SK-N-SH treated with all-trans-retinoic acid at 6 μM for 48 hours (cell line): Measurements from ENCODE around the gene RGS7BP.

Experiments used
- ATAC-seq: fragments of 200-7000 bp; cut with Tn5 transposase; 3 replicates; pipeline ENCODE4 v1.9.1; 2020; ENCODE audit warnings: mild to moderate bottlenecking, moderate library complexity
- ARNTL ChIP-seq: fragments of 450-650 bp; formaldehyde crosslinking; IDR thresholded peaks from 2 replicates; pipeline ENCODE4 v1.5.0; 2020; ENCODE audit warnings: low read depth, mild to moderate bottlenecking, moderate library complexity, borderline replicate concordance
- BACH2 ChIP-seq: fragments of 250-450 bp; sonication (Bioruptor Pico); IDR thresholded peaks from 2 replicates; pipeline ENCODE4 v1.9.0; 2021; ENCODE audit warnings: mild to moderate bottlenecking, borderline replicate concordance
- CREB5 ChIP-seq: fragments of 250-450 bp; sonication (Bioruptor Pico); IDR thresholded peaks from 2 replicates; pipeline ENCODE4 v1.5.1; 2020; ENCODE audit warnings: low read depth, mild to moderate bottlenecking, moderate library complexity
- CSDC2 ChIP-seq: fragments of 250-450 bp; sonication (Bioruptor Pico); IDR thresholded peaks from 2 replicates; pipeline ENCODE4 v1.5.0; 2020; ENCODE audit warnings: mild to moderate bottlenecking, moderate library complexity
- CSRNP3 ChIP-seq: fragments of 250-450 bp; sonication (Bioruptor Pico); IDR thresholded peaks from 2 replicates; pipeline ENCODE4 v1.5.1; 2021; ENCODE audit warnings: mild to moderate bottlenecking, moderate library complexity
- ESRRG ChIP-seq: fragments of 250-450 bp; sonication (Bioruptor Pico); IDR thresholded peaks from 2 replicates; pipeline ENCODE4 v1.6.1; 2021; ENCODE audit warnings: mild to moderate bottlenecking
- GLIS3 ChIP-seq: fragments of 250-450 bp; sonication (Bioruptor Pico); IDR thresholded peaks from 2 replicates; pipeline ENCODE4 v1.5.0; 2020; ENCODE audit warnings: mild to moderate bottlenecking, moderate library complexity
- OSR1 ChIP-seq: fragments of 250-450 bp; sonication (Bioruptor Pico); IDR thresholded peaks from 2 replicates; pipeline ENCODE4 v1.8.0; 2022; ENCODE audit warnings: moderate library complexity, mild to moderate bottlenecking, inconsistent platforms
- PPARA ChIP-seq: fragments of 250-450 bp; sonication (Bioruptor Pico); IDR thresholded peaks from 2 replicates; pipeline ENCODE4 v1.5.0; 2020; ENCODE audit warnings: mild to moderate bottlenecking, borderline replicate concordance
- RARB ChIP-seq: fragments of 250-450 bp; sonication (Bioruptor Pico); IDR thresholded peaks from 2 replicates; pipeline ENCODE4 v1.8.0; 2021; ENCODE audit warnings: mild to moderate bottlenecking, moderate library complexity
- SNAI2 ChIP-seq: fragments of 250-450 bp; sonication (Bioruptor Pico); IDR thresholded peaks from 2 replicates; pipeline ENCODE4 v1.5.0; 2020; ENCODE audit warnings: mild to moderate bottlenecking, moderate library complexity
- TCF4 ChIP-seq: fragments of 250-450 bp; sonication (Bioruptor Pico); IDR thresholded peaks from 2 replicates; pipeline ENCODE4 v1.8.0; 2021; ENCODE audit warnings: mild to moderate bottlenecking, moderate library complexity, borderline replicate concordance
- TOX ChIP-seq: fragments of 250-450 bp; sonication (Bioruptor Pico); IDR thresholded peaks from 2 replicates; pipeline ENCODE4 v1.8.0; 2021; ENCODE audit warnings: mild to moderate bottlenecking, moderate library complexity, borderline replicate concordance
- ZC3H10 ChIP-seq: fragments of 250-450 bp; sonication (Bioruptor Pico); IDR thresholded peaks from 2 replicates; pipeline ENCODE4 v1.5.1; 2021; ENCODE audit warnings: mild to moderate bottlenecking, moderate library complexity
- ZFP3 ChIP-seq: fragments of 250-450 bp; sonication (Bioruptor Pico); IDR thresholded peaks from 2 replicates; pipeline ENCODE4 v1.5.0; 2020; ENCODE audit warnings: mild to moderate bottlenecking, moderate library complexity
- ZFP30 ChIP-seq: fragments of 450-650 bp; formaldehyde crosslinking; IDR thresholded peaks from 2 replicates; pipeline ENCODE4 v1.5.0; 2022; ENCODE audit warnings: mild to moderate bottlenecking, moderate library complexity
- ZNF565 ChIP-seq: fragments of 450-650 bp; formaldehyde crosslinking; conservative IDR thresholded peaks from 2 replicates; pipeline ENCODE4 v1.5.0; 2020; ENCODE audit warnings: low read depth, mild to moderate bottlenecking, moderate library complexity
- ZNF70 ChIP-seq: fragments of 450-650 bp; formaldehyde crosslinking; IDR thresholded peaks from 2 replicates; pipeline ENCODE4 v1.5.0; 2020; ENCODE audit warnings: mild to moderate bottlenecking, moderate library complexity
- ZNF8 ChIP-seq: fragments of 450-650 bp; formaldehyde crosslinking; IDR thresholded peaks from 2 replicates; pipeline ENCODE4 v1.5.0; 2020; ENCODE audit warnings: mild to moderate bottlenecking, moderate library complexity
- TF ChIP-seq, protein P1 (sequence below): fragments of 250-450 bp; sonication (Bioruptor Pico); IDR thresholded peaks from 2 replicates; pipeline ENCODE4 v1.5.0; 2020; ENCODE audit warnings: mild to moderate bottlenecking, moderate library complexity
- TF ChIP-seq, protein P2 (sequence below): fragments of 250-450 bp; sonication (Bioruptor Pico); IDR thresholded peaks from 2 replicates; pipeline ENCODE4 v1.8.0; 2021; ENCODE audit warnings: low read depth, mild to moderate bottlenecking, moderate library complexity, borderline replicate concordance

RGS7BP gene

DNA sequence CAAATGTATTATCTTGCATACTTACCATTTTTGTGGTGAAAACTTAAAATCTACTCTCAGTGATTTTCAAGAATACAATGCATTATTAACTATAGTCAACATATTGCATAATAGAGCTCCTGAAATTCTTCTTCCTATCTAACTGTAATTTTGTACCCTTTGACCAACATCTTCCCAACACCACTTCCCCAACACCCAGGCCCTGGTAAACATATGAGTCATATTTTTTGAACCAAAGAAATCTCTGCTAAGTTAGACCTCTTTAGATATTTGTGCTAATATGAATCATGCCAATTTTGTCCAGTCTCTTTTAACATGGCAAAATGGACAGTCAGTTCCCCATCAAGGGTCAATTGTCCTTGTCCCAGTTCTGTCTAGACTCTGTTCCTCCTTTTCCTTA, 18.5 kb upstream of the RGS7BP start:
- no peak for ATAC-seq
- TF ChIP-seq ARNTL (CRISPR knock-in tag) (no peak), PPARA (CRISPR knock-in tag) (no peak), ZFP3 (no peak), ZC3H10 (no peak), OSR1 (no peak), SNAI2 (CRISPR knock-in tag) (no peak), CREB5 (CRISPR knock-in tag) (no peak), TOX (CRISPR knock-in tag) (no peak), RARB (CRISPR knock-in tag) (no peak), ZNF70 (CRISPR knock-in tag) (no peak), TCF4 (no peak), ESRRG (CRISPR knock-in tag) (no peak), GLIS3 (no peak), ZNF8 (CRISPR knock-in tag) (no peak), BACH2 (CRISPR knock-in tag) (no peak), ZNF565 (no peak), ZFP30 (CRISPR knock-in tag) (no peak), CSDC2 (CRISPR knock-in tag) (no peak), CSRNP3 (CRISPR knock-in tag) (no peak)
- TF ChIP-seq, protein P1, sequence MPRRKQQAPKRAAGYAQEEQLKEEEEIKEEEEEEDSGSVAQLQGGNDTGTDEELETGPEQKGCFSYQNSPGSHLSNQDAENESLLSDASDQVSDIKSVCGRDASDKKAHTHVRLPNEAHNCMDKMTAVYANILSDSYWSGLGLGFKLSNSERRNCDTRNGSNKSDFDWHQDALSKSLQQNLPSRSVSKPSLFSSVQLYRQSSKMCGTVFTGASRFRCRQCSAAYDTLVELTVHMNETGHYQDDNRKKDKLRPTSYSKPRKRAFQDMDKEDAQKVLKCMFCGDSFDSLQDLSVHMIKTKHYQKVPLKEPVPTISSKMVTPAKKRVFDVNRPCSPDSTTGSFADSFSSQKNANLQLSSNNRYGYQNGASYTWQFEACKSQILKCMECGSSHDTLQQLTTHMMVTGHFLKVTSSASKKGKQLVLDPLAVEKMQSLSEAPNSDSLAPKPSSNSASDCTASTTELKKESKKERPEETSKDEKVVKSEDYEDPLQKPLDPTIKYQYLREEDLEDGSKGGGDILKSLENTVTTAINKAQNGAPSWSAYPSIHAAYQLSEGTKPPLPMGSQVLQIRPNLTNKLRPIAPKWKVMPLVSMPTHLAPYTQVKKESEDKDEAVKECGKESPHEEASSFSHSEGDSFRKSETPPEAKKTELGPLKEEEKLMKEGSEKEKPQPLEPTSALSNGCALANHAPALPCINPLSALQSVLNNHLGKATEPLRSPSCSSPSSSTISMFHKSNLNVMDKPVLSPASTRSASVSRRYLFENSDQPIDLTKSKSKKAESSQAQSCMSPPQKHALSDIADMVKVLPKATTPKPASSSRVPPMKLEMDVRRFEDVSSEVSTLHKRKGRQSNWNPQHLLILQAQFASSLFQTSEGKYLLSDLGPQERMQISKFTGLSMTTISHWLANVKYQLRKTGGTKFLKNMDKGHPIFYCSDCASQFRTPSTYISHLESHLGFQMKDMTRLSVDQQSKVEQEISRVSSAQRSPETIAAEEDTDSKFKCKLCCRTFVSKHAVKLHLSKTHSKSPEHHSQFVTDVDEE, result no peak

DNA sequence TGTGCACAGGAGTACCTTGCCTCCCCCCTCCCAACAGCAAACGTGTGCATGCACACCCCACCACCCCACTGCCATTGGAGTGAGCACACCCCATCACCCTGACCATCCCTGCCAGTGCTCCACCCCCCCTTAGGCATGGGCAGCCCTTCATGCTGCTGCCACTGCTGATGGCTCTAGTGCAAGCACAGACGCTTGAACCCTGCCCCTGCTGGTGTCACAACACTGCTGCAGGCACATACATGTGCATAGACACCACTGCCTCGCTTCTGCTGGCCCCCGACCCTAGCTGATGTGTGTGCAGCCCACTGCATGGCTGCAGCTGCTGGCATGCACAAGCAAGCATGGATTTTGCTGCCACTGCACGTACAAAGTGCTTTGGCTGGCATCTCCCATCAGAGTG, 16.0 kb upstream of the RGS7BP start:
- no peak for TF ChIP-seq GLIS3
- no peak for TF ChIP-seq TOX (CRISPR knock-in tag)
- no peak for TF ChIP-seq ZC3H10
- TF ChIP-seq SNAI2 (CRISPR knock-in tag), result no peak
- TF ChIP-seq PPARA (CRISPR knock-in tag), result no peak
- TF ChIP-seq ZFP3, result no peak
- no peak for TF ChIP-seq CSDC2 (CRISPR knock-in tag)
- TF ChIP-seq CREB5 (CRISPR knock-in tag), result no peak
- TF ChIP-seq, protein P1, result no peak
- TF ChIP-seq, protein P2, sequence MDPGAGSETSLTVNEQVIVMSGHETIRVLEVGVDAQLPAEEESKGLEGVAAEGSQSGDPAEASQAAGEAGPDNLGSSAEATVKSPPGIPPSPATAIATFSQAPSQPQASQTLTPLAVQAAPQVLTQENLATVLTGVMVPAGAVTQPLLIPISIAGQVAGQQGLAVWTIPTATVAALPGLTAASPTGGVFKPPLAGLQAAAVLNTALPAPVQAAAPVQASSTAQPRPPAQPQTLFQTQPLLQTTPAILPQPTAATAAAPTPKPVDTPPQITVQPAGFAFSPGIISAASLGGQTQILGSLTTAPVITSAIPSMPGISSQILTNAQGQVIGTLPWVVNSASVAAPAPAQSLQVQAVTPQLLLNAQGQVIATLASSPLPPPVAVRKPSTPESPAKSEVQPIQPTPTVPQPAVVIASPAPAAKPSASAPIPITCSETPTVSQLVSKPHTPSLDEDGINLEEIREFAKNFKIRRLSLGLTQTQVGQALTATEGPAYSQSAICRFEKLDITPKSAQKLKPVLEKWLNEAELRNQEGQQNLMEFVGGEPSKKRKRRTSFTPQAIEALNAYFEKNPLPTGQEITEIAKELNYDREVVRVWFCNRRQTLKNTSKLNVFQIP (CRISPR knock-in tag), result no peak
- TF ChIP-seq OSR1, result no peak
- TF ChIP-seq ZNF565, result no peak
- no peak for TF ChIP-seq ZNF8 (CRISPR knock-in tag)
- TF ChIP-seq ESRRG (CRISPR knock-in tag), result no peak
- no peak for ATAC-seq
